Neural cell (in vitro differentiated cells): ENCODE measurements around the gene ICAM3.

ENCODE experiments used
- EP300 ChIP-seq: fragments of 450-650 bp; conservative IDR thresholded peaks from 2 replicates; pipeline ENCODE4 v1.6.1; 2014; ENCODE audit warnings: antibody characterized with exemption, mild to moderate bottlenecking, moderate library complexity; ENCODE audit not compliant: poor library complexity, severe bottlenecking
- EZH2 ChIP-seq: fragments of 200-600, 300-800 bp; shearing (Covaris generic), sonication (generic); IDR thresholded peaks from 2 replicates; pipeline ENCODE4 v1.6.1; 2014; ENCODE audit warnings: antibody characterized with exemption, low read length, borderline replicate concordance, mild to moderate bottlenecking; ENCODE audit not compliant: insufficient read depth, poor library complexity, severe bottlenecking
- MXI1 ChIP-seq: fragments of 450-650 bp; conservative IDR thresholded peaks from 2 replicates; pipeline ENCODE4 v1.6.1; 2014; ENCODE audit warnings: antibody characterized with exemption, mild to moderate bottlenecking; ENCODE audit not compliant: poor library complexity, severe bottlenecking
- POLR2AphosphoS5 ChIP-seq: IDR thresholded peaks from 2 replicates; pipeline ENCODE4 v1.6.1; 2012
- RAD21 ChIP-seq: fragments of 450-650 bp; conservative IDR thresholded peaks from 2 replicates; pipeline ENCODE4 v1.6.1; 2014; ENCODE audit warnings: antibody characterized with exemption, mild to moderate bottlenecking, moderate library complexity
- SMC3 ChIP-seq: fragments of 450-650 bp; conservative IDR thresholded peaks from 2 replicates; pipeline ENCODE4 v1.6.1; 2014; ENCODE audit warnings: antibody characterized with exemption, mild to moderate bottlenecking, moderate library complexity; ENCODE audit not compliant: poor library complexity
- TAF1 ChIP-seq: IDR thresholded peaks from 2 replicates; pipeline ENCODE4 v1.6.1; 2012; ENCODE audit warnings: low read depth
- TF ChIP-seq, protein P1 (sequence below): fragments of 450-650 bp; IDR thresholded peaks from 2 replicates; pipeline ENCODE4 v1.5.1; 2014; ENCODE audit warnings: antibody characterized with exemption, mild to moderate bottlenecking, moderate library complexity; ENCODE audit not compliant: poor library complexity, severe bottlenecking
- TF ChIP-seq, protein P2 (sequence below): IDR thresholded peaks from 2 replicates; pipeline ENCODE4 v1.6.1; 2012; ENCODE audit warnings: borderline replicate concordance

DNA sequence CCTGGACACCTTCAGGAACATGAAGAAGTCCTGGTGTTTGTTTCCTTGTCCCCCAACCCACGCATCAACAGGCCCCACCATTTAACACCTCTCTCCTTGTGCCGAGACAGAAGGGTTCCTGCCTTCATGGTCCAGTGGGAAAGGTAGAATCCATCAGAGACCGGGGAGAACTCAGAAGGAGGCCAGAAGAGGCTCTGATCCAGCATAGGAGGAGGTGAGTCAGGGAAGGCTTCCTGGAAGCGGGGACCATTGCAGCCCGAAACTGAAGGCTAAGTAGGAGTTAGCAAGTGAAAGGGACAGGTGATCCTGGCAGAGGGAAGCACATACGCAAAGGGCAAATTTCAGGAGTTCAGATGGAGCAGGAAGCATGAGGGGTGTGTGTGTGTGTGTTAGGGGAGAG lies 484 bp downstream of the ICAM3 start:
- TF ChIP-seq EZH2 (no peak), TAF1 (no peak), RAD21 (no peak), POLR2AphosphoS5 (no peak), EP300 (no peak), SMC3 (no peak), MXI1 (no peak)
- TF ChIP-seq, protein P1, sequence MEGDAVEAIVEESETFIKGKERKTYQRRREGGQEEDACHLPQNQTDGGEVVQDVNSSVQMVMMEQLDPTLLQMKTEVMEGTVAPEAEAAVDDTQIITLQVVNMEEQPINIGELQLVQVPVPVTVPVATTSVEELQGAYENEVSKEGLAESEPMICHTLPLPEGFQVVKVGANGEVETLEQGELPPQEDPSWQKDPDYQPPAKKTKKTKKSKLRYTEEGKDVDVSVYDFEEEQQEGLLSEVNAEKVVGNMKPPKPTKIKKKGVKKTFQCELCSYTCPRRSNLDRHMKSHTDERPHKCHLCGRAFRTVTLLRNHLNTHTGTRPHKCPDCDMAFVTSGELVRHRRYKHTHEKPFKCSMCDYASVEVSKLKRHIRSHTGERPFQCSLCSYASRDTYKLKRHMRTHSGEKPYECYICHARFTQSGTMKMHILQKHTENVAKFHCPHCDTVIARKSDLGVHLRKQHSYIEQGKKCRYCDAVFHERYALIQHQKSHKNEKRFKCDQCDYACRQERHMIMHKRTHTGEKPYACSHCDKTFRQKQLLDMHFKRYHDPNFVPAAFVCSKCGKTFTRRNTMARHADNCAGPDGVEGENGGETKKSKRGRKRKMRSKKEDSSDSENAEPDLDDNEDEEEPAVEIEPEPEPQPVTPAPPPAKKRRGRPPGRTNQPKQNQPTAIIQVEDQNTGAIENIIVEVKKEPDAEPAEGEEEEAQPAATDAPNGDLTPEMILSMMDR, result no peak
- TF ChIP-seq, protein P2, sequence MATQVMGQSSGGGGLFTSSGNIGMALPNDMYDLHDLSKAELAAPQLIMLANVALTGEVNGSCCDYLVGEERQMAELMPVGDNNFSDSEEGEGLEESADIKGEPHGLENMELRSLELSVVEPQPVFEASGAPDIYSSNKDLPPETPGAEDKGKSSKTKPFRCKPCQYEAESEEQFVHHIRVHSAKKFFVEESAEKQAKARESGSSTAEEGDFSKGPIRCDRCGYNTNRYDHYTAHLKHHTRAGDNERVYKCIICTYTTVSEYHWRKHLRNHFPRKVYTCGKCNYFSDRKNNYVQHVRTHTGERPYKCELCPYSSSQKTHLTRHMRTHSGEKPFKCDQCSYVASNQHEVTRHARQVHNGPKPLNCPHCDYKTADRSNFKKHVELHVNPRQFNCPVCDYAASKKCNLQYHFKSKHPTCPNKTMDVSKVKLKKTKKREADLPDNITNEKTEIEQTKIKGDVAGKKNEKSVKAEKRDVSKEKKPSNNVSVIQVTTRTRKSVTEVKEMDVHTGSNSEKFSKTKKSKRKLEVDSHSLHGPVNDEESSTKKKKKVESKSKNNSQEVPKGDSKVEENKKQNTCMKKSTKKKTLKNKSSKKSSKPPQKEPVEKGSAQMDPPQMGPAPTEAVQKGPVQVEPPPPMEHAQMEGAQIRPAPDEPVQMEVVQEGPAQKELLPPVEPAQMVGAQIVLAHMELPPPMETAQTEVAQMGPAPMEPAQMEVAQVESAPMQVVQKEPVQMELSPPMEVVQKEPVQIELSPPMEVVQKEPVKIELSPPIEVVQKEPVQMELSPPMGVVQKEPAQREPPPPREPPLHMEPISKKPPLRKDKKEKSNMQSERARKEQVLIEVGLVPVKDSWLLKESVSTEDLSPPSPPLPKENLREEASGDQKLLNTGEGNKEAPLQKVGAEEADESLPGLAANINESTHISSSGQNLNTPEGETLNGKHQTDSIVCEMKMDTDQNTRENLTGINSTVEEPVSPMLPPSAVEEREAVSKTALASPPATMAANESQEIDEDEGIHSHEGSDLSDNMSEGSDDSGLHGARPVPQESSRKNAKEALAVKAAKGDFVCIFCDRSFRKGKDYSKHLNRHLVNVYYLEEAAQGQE, result no peak
